Liver (tissue), 9 donors: ENCODE data around the gene ARRDC1. TPM values are rescaled to one million over a fixed set of nuclear protein-coding genes. Genes with fewer than 3 reads are reported as not detected.

Experiments
- DNase-seq: peaks from one replicate; pipeline ENCODE4 v3.0.0-alpha.2; 2017; ENCODE audit warnings: low spot score
- H3K27ac ChIP-seq, 2 donors: one replicate each; pipeline ENCODE4 v1.7.0; 2013; ENCODE audit warnings: inconsistent platforms in 2 of 2, low read length in 2 of 2, control low read depth in 1 of 2, low read depth in 1 of 2, mild to moderate bottlenecking in 1 of 2
- H3K27me3 ChIP-seq, 4 donors: one replicate each; pipeline versions ENCODE4 v1.6.1 to v1.7.0; 2013; ENCODE audit warnings: low read length in 3 of 4, inconsistent platforms in 1 of 4, mild to moderate bottlenecking in 1 of 4, moderate library complexity in 1 of 4; ENCODE audit not compliant: control insufficient read depth in 4 of 4, insufficient read depth in 4 of 4
- H3K36me3 ChIP-seq, 4 donors: one replicate each; pipeline versions ENCODE4 v1.6.1 to v1.7.0; 2013; ENCODE audit warnings: low read length in 3 of 4, mild to moderate bottlenecking in 3 of 4, low read depth in 1 of 4, moderate library complexity in 1 of 4; ENCODE audit not compliant: control insufficient read depth in 4 of 4, insufficient read depth in 3 of 4
- H3K4me1 ChIP-seq, 4 donors: one replicate each; pipeline versions ENCODE4 v1.6.1 to v1.7.0; 2013; ENCODE audit warnings: low read length in 3 of 4, mild to moderate bottlenecking in 3 of 4, moderate library complexity in 1 of 4; ENCODE audit not compliant: control insufficient read depth in 4 of 4, insufficient read depth in 4 of 4
- H3K4me3 ChIP-seq, 3 donors: one replicate each; pipeline versions ENCODE4 v1.6.1 to v1.7.0; 2013; ENCODE audit warnings: low read length in 3 of 3, control low read depth in 1 of 3, low read depth in 1 of 3, mild to moderate bottlenecking in 1 of 3
- H3K9ac ChIP-seq, 2 donors: one replicate each; pipeline ENCODE4 v1.7.0; 2013; ENCODE audit warnings: low read length in 2 of 2, mild to moderate bottlenecking in 2 of 2, moderate library complexity in 2 of 2, control low read depth in 1 of 2, low read depth in 1 of 2
- H3K9me3 ChIP-seq, 4 donors: one replicate each; pipeline versions ENCODE4 v1.6.1 to v1.7.0; 2013; ENCODE audit warnings: low read length in 3 of 4; ENCODE audit not compliant: control insufficient read depth in 4 of 4
- ATF3 ChIP-seq: IDR thresholded peaks from 2 replicates; pipeline ENCODE4 v1.6.1; 2016; ENCODE audit warnings: antibody characterized with exemption
- CTCF ChIP-seq: fragments of 150-350 bp; IDR thresholded peaks from 2 replicates; pipeline ENCODE4 v1.5.1; 2017; ENCODE audit warnings: improper control_type of control experiment, low read depth, low read length; ENCODE audit not compliant: missing input control
- EGR1 ChIP-seq, 2 donors: IDR thresholded peaks; 2 replicates each; pipeline ENCODE4 v1.6.1; 2016 to 2018; ENCODE audit warnings: antibody characterized with exemption in 2 of 2, low read depth in 2 of 2
- FOXA1 ChIP-seq: IDR thresholded peaks from 2 replicates; pipeline ENCODE4 v1.6.1; 2016; ENCODE audit warnings: antibody characterized with exemption
- FOXA2 ChIP-seq: IDR thresholded peaks from 2 replicates; pipeline ENCODE4 v1.6.1; 2016; ENCODE audit warnings: antibody characterized with exemption
- GABPA ChIP-seq, 2 donors: IDR thresholded peaks in 1 of 2; conservative IDR thresholded peaks in 1 of 2; 2 replicates each; pipeline ENCODE4 v1.6.1; 2016; ENCODE audit warnings: antibody characterized with exemption in 2 of 2, mild to moderate bottlenecking in 1 of 2, moderate library complexity in 1 of 2
- HNF4A ChIP-seq, 2 donors: conservative IDR thresholded peaks; 2 replicates each; pipeline ENCODE4 v1.6.1; 2016; ENCODE audit warnings: antibody characterized with exemption in 2 of 2, mild to moderate bottlenecking in 2 of 2
- JUND ChIP-seq, 2 donors: IDR thresholded peaks; 2 replicates each; pipeline ENCODE4 v1.6.1; 2016; ENCODE audit warnings: antibody characterized with exemption in 2 of 2
- MAX ChIP-seq: IDR thresholded peaks from 2 replicates; pipeline ENCODE4 v1.6.1; 2016; ENCODE audit warnings: antibody characterized with exemption
- RAD21 ChIP-seq, 2 donors: IDR thresholded peaks; 2 replicates each; pipeline ENCODE4 v1.6.1; 2016; ENCODE audit warnings: antibody characterized with exemption in 2 of 2, mild to moderate bottlenecking in 2 of 2
- REST ChIP-seq: IDR thresholded peaks from 2 replicates; pipeline ENCODE4 v1.6.1; 2016; ENCODE audit warnings: antibody characterized with exemption, mild to moderate bottlenecking
- RXRA ChIP-seq, 2 donors: IDR thresholded peaks; 2 replicates each; pipeline ENCODE4 v1.6.1; 2017 to 2018; ENCODE audit warnings: antibody characterized with exemption in 2 of 2, mild to moderate bottlenecking in 1 of 2
- SP1 ChIP-seq: IDR thresholded peaks from 2 replicates; pipeline ENCODE4 v1.6.1; 2018; ENCODE audit warnings: antibody characterized with exemption, mild to moderate bottlenecking
- TAF1 ChIP-seq: conservative IDR thresholded peaks from 2 replicates; pipeline ENCODE4 v1.6.1; 2016; ENCODE audit warnings: antibody characterized with exemption, mild to moderate bottlenecking
- WGBS: extraction: QIAGEN DNeasy Blood & Tissue Kit; methylation state at CpG from one replicate; pipeline ENCODE4 v1.1.7; 2013; 5-methylcytosine and 5-hydroxymethylcytosine counted together
- polyA plus RNA-seq, 2 donors: library from polyadenylated mRNA; stranded (reverse) in 1 of 2; unstranded in 1 of 2; fragments of 200-250 nt in 1 of 2; fragments of >200 nt in 1 of 2; fragmentation: Nextera tagmentation in 1 of 2; extraction: Ambion mirVana in 1 of 2; gene quantifications; one replicate each; pipeline versions ENCODE4 v1.2.1 to v1.2.3, GENCODE V29; 2013 to 2015
- total RNA-seq, 2 donors: library from RNA; depleted of rRNA; stranded (reverse); fragments of >200 nt; gene quantifications; one replicate each; pipeline ENCODE4 v1.2.3, GENCODE V29; 2014
- donor health status: healthy.
- donor health status: healthy.
- donor health status: healthy.
- donor health status: healthy.
- donor health status: healthy.

The ARRDC1 gene
- total and polyA plus RNA-seq, 4 donors: 9.8 to 31.6 (median 23.4) TPM

GRCh38 chr9:137611623-137612609 lies 6.4 kb downstream of the ARRDC1 start:
- TF ChIP-seq FOXA2 (no peak), SP1 (peak; percentile 34)
- DNase-seq: no peak
- 65% methylated on average over 21 of the region's 21 CpGs for WGBS
- Histone ChIP-seq H3K4me3 (no peak overlapping the region), H3K9ac (no peak overlapping the region), H3K27me3 (no peaks in the 10 kb centered on the region), H3K9me3 (no peaks in the 10 kb centered on the region), H3K4me1 (peaks cover 5 to 51% (median 34%) of the 10 kb centered on the region in 4 donors), H3K27ac (no peak overlapping the region), H3K36me3 (peaks cover 0 to 14% (median 11%) of the 10 kb centered on the region in 4 donors)

- peaks cover 9 to 49% (median 30%) of the 10 kb centered on the region in 4 donors for H3K4me1 ChIP-seq
- DNase-seq: no peak
- H3K36me3 ChIP-seq: peaks cover 0 to 14% (median 11%) of the 10 kb centered on the region in 4 donors
- no peaks in the 10 kb centered on the region for H3K9me3 ChIP-seq
- no peak overlapping the region for H3K27ac ChIP-seq
- TF ChIP-seq JUND (IDR thresholded peaks at IDR 0.05): no peak
- no peak for TF ChIP-seq REST
- TF ChIP-seq FOXA1: no peak
- TF ChIP-seq GABPA (IDR thresholded peaks at IDR 0.05 in 1 of 2, conservative IDR thresholded peaks at IDR 0.05 in 1 of 2): no peak
- TF ChIP-seq TAF1: no peak
- TF ChIP-seq MAX: no peak
- TF ChIP-seq SP1: no peak
- no peak for TF ChIP-seq ATF3
- no peak for TF ChIP-seq RAD21 (IDR thresholded peaks at IDR 0.05)
- no peak for TF ChIP-seq HNF4A (conservative IDR thresholded peaks at IDR 0.05)
- TF ChIP-seq RXRA (IDR thresholded peaks at IDR 0.05): no peak
- no peak for TF ChIP-seq EGR1 (IDR thresholded peaks at IDR 0.05; ENCODE audit: low read depth in 2 of 2)
- no peak for TF ChIP-seq CTCF
- WGBS: 78% methylated on average over 8 of the region's 8 CpGs
- no peak overlapping the region for H3K9ac ChIP-seq
- H3K27me3 ChIP-seq: no peaks in the 10 kb centered on the region
- H3K4me3 ChIP-seq: no peak overlapping the region
These were observed 7.3 kb downstream of the ARRDC1 start for GRCh38 chr9:137612741-137613142.
